Endodermal cell (in vitro differentiated cells): ENCODE measurements around the gene SH3GLB1. TPM values are rescaled to one million over a fixed set of nuclear protein-coding genes. Genes with fewer than 3 reads are reported as not detected.

Experiments
- DNase-seq: peaks from one replicate; pipeline ENCODE4 v3.0.0-alpha.2; 2017
- H3K27ac ChIP-seq: 2 replicates; pipeline ENCODE4 v1.5.1; 2013; ENCODE audit warnings: mild to moderate bottlenecking, low read depth, low read length, moderate library complexity
- H3K27me3 ChIP-seq: 2 replicates; pipeline ENCODE4 v1.6.1; 2013; ENCODE audit warnings: mild to moderate bottlenecking, low read length, moderate library complexity; ENCODE audit not compliant: insufficient read depth, control insufficient read depth, poor library complexity, severe bottlenecking
- H3K36me3 ChIP-seq: 2 replicates; pipeline ENCODE4 v1.7.0; 2013; ENCODE audit warnings: mild to moderate bottlenecking, low read length, moderate library complexity; ENCODE audit not compliant: control insufficient read depth, insufficient read depth
- H3K4me1 ChIP-seq: one replicate; pipeline ENCODE4 v1.7.0; 2013; ENCODE audit warnings: low read length; ENCODE audit not compliant: control insufficient read depth, insufficient read depth
- H3K4me3 ChIP-seq: 2 replicates; pipeline ENCODE4 v1.5.1; 2013; ENCODE audit warnings: mild to moderate bottlenecking, low read length, moderate library complexity
- H3K9ac ChIP-seq: 2 replicates; pipeline ENCODE4 v1.6.1; 2013; ENCODE audit warnings: mild to moderate bottlenecking, low read length, moderate library complexity; ENCODE audit not compliant: poor library complexity, severe bottlenecking; ENCODE audit errors: extremely low read depth
- H3K9me3 ChIP-seq: 2 replicates; pipeline ENCODE4 v1.6.1; 2013; ENCODE audit warnings: mild to moderate bottlenecking, low read length, moderate library complexity; ENCODE audit not compliant: control insufficient read depth
- H3K27ac Mint-ChIP-seq: 2 replicates; pipeline ENCODE4 v1.8.0; 2020; ENCODE audit warnings: mixed read lengths
- H3K27me3 Mint-ChIP-seq: 2 replicates; pipeline ENCODE4 v1.8.0; 2021; ENCODE audit warnings: mild to moderate bottlenecking, mixed read lengths; ENCODE audit not compliant: insufficient read depth
- H3K36me3 Mint-ChIP-seq: 2 replicates; pipeline ENCODE4 v1.8.0; 2020; ENCODE audit warnings: low read depth, mixed read lengths
- H3K4me1 Mint-ChIP-seq: 2 replicates; pipeline ENCODE4 v1.8.0; 2020; ENCODE audit warnings: mixed read lengths
- H3K4me3 Mint-ChIP-seq: 2 replicates; pipeline ENCODE4 v1.8.0; 2020; ENCODE audit warnings: mild to moderate bottlenecking, moderate library complexity, mixed read lengths
- H3K9me3 Mint-ChIP-seq: 2 replicates; pipeline ENCODE4 v1.8.0; 2020; ENCODE audit warnings: mild to moderate bottlenecking, mixed read lengths
- CTCF ChIP-seq: fragments of 200-600 bp; sonication (generic); conservative IDR thresholded peaks from 2 replicates; pipeline ENCODE4 v1.5.0; 2021; ENCODE audit warnings: antibody characterized with exemption, mild to moderate bottlenecking
- WGBS, 2 experiments: methylation state at CpG; one replicate each; pipeline versions ENCODE4 v1.1.5 to v1.1.7; 2013; ENCODE audit warnings: missing lambda C conversion rate in 2 of 2, mixed read lengths in 1 of 2; ENCODE audit not compliant: insufficient coverage in 1 of 2, insufficient read length in 1 of 2; 5-methylcytosine and 5-hydroxymethylcytosine counted together
- total RNA-seq, 2 donors: library from RNA; stranded (reverse); fragmentation: NEBNext Ultra II Directional in 1 of 2; extraction: Animal tissue kit (Norgen Biotek cat#: 25700) in 1 of 2; gene quantifications; 2 replicates in 1 of 2; 3 replicates in 1 of 2; pipeline ENCODE4 v1.2.1, GENCODE V29; 2021

Gene SH3GLB1
- total RNA-seq, 2 donors from 2014 or later: 52.5 to 64.8 TPM

- Histone ChIP-seq H3K9ac (no peak overlapping the region), H3K9me3 (no peaks in the 10 kb centered on the region), H3K4me1 (peaks cover 3% of the 10 kb centered on the region), H3K36me3 (peaks cover 46% of the 10 kb centered on the region), H3K4me3 (no peak overlapping the region), H3K27me3 (no peaks in the 10 kb centered on the region), H3K27ac (no peak overlapping the region)
- Mint-ChIP-seq H3K27me3 (no peaks in the 10 kb centered on the region), H3K4me3 (no peak overlapping the region), H3K9me3 (no peaks in the 10 kb centered on the region), H3K36me3 (peaks cover 8% of the 10 kb centered on the region), H3K4me1 (peaks cover 12% of the 10 kb centered on the region), H3K27ac (no peak overlapping the region)
- peak; percentile 60 for DNase-seq
- 73 to 81% methylated on average over 2 to 3 of the region's 3 CpGs for WGBS, 2 experiments
- TF ChIP-seq CTCF: no peak
Observed at GRCh38 chr1:86713477-86713876, 9.1 kb downstream of the SH3GLB1 start.

GRCh38 chr1:86714159-86714558 lies 9.8 kb downstream of the SH3GLB1 start:
- peaks cover 51% of the 10 kb centered on the region for H3K36me3 ChIP-seq
- no peaks in the 10 kb centered on the region for H3K27me3 Mint-ChIP-seq
- no peak overlapping the region for H3K9ac ChIP-seq
- H3K27ac Mint-ChIP-seq: no peak overlapping the region
- no peak for DNase-seq
- H3K9me3 Mint-ChIP-seq: no peaks in the 10 kb centered on the region
- H3K4me1 Mint-ChIP-seq: peaks cover 9% of the 10 kb centered on the region
- H3K4me3 Mint-ChIP-seq: no peak overlapping the region
- no peaks in the 10 kb centered on the region for H3K27me3 ChIP-seq
- 57 to 79% methylated on average over 1 of the region's 1 CpG for WGBS, 2 experiments
- H3K27ac ChIP-seq: no peak overlapping the region
- no peak overlapping the region for H3K4me3 ChIP-seq
- H3K4me1 ChIP-seq: peaks cover 3% of the 10 kb centered on the region
- peaks cover 12% of the 10 kb centered on the region for H3K36me3 Mint-ChIP-seq
- H3K9me3 ChIP-seq: no peaks in the 10 kb centered on the region
- no peak for TF ChIP-seq CTCF

GRCh38 chr1:86714561-86715244 lies 10.3 kb downstream of the SH3GLB1 start:
- Mint-ChIP-seq H3K4me1 (peaks cover 9% of the 10 kb centered on the region), H3K9me3 (no peaks in the 10 kb centered on the region), H3K36me3 (peaks cover 17% of the 10 kb centered on the region), H3K4me3 (no peak overlapping the region), H3K27me3 (no peaks in the 10 kb centered on the region), H3K27ac (no peak overlapping the region)
- 92 to 96% methylated on average over 2 of the region's 3 CpGs for whole genome bisulfite sequencing, 2 experiments
- peaks cover 3% of the 10 kb centered on the region for H3K4me1 ChIP-seq
- no peak overlapping the region for H3K27ac ChIP-seq
- DNase-seq: no peak
- no peaks in the 10 kb centered on the region for H3K9me3 ChIP-seq
- H3K9ac ChIP-seq: no peak overlapping the region
- no peak overlapping the region for H3K4me3 ChIP-seq
- H3K27me3 ChIP-seq: no peaks in the 10 kb centered on the region
- H3K36me3 ChIP-seq: peaks cover 56% of the 10 kb centered on the region
- TF ChIP-seq CTCF: no peak
